Measurements from ENCODE around the gene CCDC186. TPM values are rescaled to one million over a fixed set of nuclear protein-coding genes. Genes with fewer than 3 reads are reported as not detected.

Gene CCDC186
- total and polyA plus RNA-seq, 2 of the 4 experiments (the other 2 are of a cell fraction): 3.0 to 6.1 TPM

GRCh38 chr10:114117728-114118127, 56.3 kb downstream of the CCDC186 start:
- no peak overlapping the region for H2AK5ac ChIP-seq (ENCODE audit: low read depth, low read length)
- H2AK9ac ChIP-seq (replicated peaks; ENCODE audit: low read depth, low read length, poor library complexity): no peak overlapping the region
- no peak for TF ChIP-seq CTCF (conservative IDR thresholded peaks at IDR 0.05; ENCODE audit: low read depth, low read length)
- no peak for TF ChIP-seq FOS (IDR thresholded peaks at IDR 0.05; ENCODE audit: low read depth, low read length)
- TF ChIP-seq SMC3 (IDR thresholded peaks at IDR 0.05; ENCODE audit: low read depth, low read length): no peak
- TF ChIP-seq CHD1 (IDR thresholded peaks at IDR 0.05; ENCODE audit: low read depth, low read length): no peak
- no peak for TF ChIP-seq POLR2A (IDR thresholded peaks at IDR 0.05; ENCODE audit: low read depth, low read length)
- TF ChIP-seq CEBPB (IDR thresholded peaks at IDR 0.05; ENCODE audit: low read depth, low read length): no peak
- TF ChIP-seq MAZ (IDR thresholded peaks at IDR 0.05; ENCODE audit: borderline replicate concordance, low read depth, low read length): no peak
- TF ChIP-seq RFX5 (IDR thresholded peaks at IDR 0.05; ENCODE audit: low read depth, low read length): no peak
- no peak for TF ChIP-seq RCOR1 (IDR thresholded peaks at IDR 0.05; ENCODE audit: insufficient replicate concordance, low read length)
- TF ChIP-seq USF2 (IDR thresholded peaks at IDR 0.05; ENCODE audit: low read depth, low read length): no peak
- TF ChIP-seq RAD21 (IDR thresholded peaks at IDR 0.05; ENCODE audit: low read length): no peak
- no peak for TF ChIP-seq ELK1 (IDR thresholded peaks at IDR 0.05; ENCODE audit: borderline replicate concordance, low read depth, low read length)
- TF ChIP-seq MAFK (IDR thresholded peaks at IDR 0.05; ENCODE audit: low read depth, low read length): no peak
- H3K9ac ChIP-seq (ENCODE audit: low read depth, low read length): no peak overlapping the region
- H3K4me3 ChIP-seq (ENCODE audit: insufficient read depth, low read depth, low read length): no peak overlapping the region
- CTCF ChIA-PET: no interaction called here
- H3K56ac ChIP-seq (ENCODE audit: extremely low read depth, insufficient read depth, low read length): no peak overlapping the region
- no peak overlapping the region for H3K4me2 ChIP-seq (ENCODE audit: low read depth, low read length)
- no peak overlapping the region for H4K8ac ChIP-seq (ENCODE audit: low read depth in 2 of 2, low read length in 2 of 2)
- DNase-seq (no peak), ATAC-seq (ENCODE audit: low read depth) (no peak)
- intact Hi-C loops (cut with micrococcal nuclease) (no loop called here), in situ Hi-C loops (cut with MboI; ENCODE audit: low sequenced_read_pairs) (no loop called here), dilution Hi-C loops (cut with HindIII; ENCODE audit: low sequenced_read_pairs, unreplicated experiment) (no loop called here)
- peaks cover 5% of the 10 kb centered on the region for H3K27me3 ChIP-seq (ENCODE audit: control insufficient read depth, insufficient read depth, low read length)
- no peaks in the 10 kb centered on the region for H4K20me1 ChIP-seq (ENCODE audit: insufficient read depth, low read length)
- H2BK20ac ChIP-seq (ENCODE audit: low read depth, low read length): no peak overlapping the region
- H3K9me3 ChIP-seq (ENCODE audit: control insufficient read depth, insufficient read depth, low read length): no peaks in the 10 kb centered on the region
- no peak overlapping the region for H2AFZ ChIP-seq (replicated peaks; ENCODE audit: low read length, poor library complexity)
- no peak overlapping the region for H3K14ac ChIP-seq (replicated peaks; ENCODE audit: low read depth, low read length)
- H3K18ac ChIP-seq (ENCODE audit: low read depth, low read length): no peak overlapping the region
- WGBS, 2 experiments (ENCODE audit: extremely low coverage in 2 of 2, insufficient read length in 1 of 2): no CpG with 5 or more reads among the region's 2 CpGs
- H3K4me1 ChIP-seq (ENCODE audit: control insufficient read depth, insufficient read depth, low read length): no peaks in the 10 kb centered on the region
- POLR2A ChIA-PET (ENCODE audit: unreplicated experiment): no interaction called here
- no peak overlapping the region for H3K4ac ChIP-seq (ENCODE audit: low read depth, low read length)
- H3K27ac ChIP-seq (ENCODE audit: insufficient read depth, low read length): no peak overlapping the region
- H3K79me1 ChIP-seq (ENCODE audit: low read depth in 1 of 2, low read length in 2 of 2): no peaks in the 10 kb centered on the region
- no peaks in the 10 kb centered on the region for H3K9me1 ChIP-seq (ENCODE audit: insufficient read depth, low read length)
- no peak overlapping the region for H4K5ac ChIP-seq (ENCODE audit: low read depth, low read length)
- H2BK120ac ChIP-seq (ENCODE audit: low read depth, low read length): no peak overlapping the region
- H4K91ac ChIP-seq (ENCODE audit: insufficient read depth, low read depth, low read length): no peak overlapping the region
- no peak overlapping the region for H2BK15ac ChIP-seq (ENCODE audit: low read depth, low read length)
- BruUV-seq (replicated peaks): no TSS peak
- H3K36me3 ChIP-seq (ENCODE audit: control insufficient read depth, insufficient read depth, low read length): no peaks in the 10 kb centered on the region
- no peak overlapping the region for H3K23ac ChIP-seq (ENCODE audit: low read depth, low read length)
- no peak overlapping the region for H2BK5ac ChIP-seq (ENCODE audit: low read depth, low read length, poor library complexity, severe bottlenecking)
